Tibial nerve (tissue), 4 donors: ENCODE data around the gene PIK3C3. TPM values are rescaled to one million over a fixed set of nuclear protein-coding genes. Genes with fewer than 3 reads are reported as not detected.

ENCODE experiments used
- DNase-seq, 2 donors: peaks; one replicate each; pipeline ENCODE4 v3.0.0-alpha.2; 2019; ENCODE audit warnings: low spot score in 2 of 2
- H3K27ac ChIP-seq, 4 donors: fragments of 200-600 bp; sonication (generic) in 3 of 4; one replicate each; pipeline ENCODE4 v1.5.1; 2017 to 2019; ENCODE audit warnings: mild to moderate bottlenecking in 1 of 4
- H3K27me3 ChIP-seq, 2 donors: fragments of 200-600 bp; sonication (generic) in 1 of 2; one replicate each; pipeline versions ENCODE4 v1.5.1 to v1.6.0; 2017 to 2019
- H3K36me3 ChIP-seq, 3 donors: fragments of 200-600 bp; sonication (generic); one replicate each; pipeline ENCODE4 v1.5.1; 2018 to 2019
- H3K4me1 ChIP-seq, 4 donors: fragments of 200-600 bp; sonication (generic) in 3 of 4; one replicate each; pipeline ENCODE4 v1.5.1; 2017 to 2019
- H3K4me3 ChIP-seq, 4 donors: fragments of 200-600 bp; sonication (generic) in 3 of 4; one replicate each; pipeline ENCODE4 v1.5.1; 2017 to 2019; ENCODE audit warnings: mild to moderate bottlenecking in 1 of 4, moderate library complexity in 1 of 4
- H3K9me3 ChIP-seq, 4 donors: fragments of 200-600 bp; sonication (generic) in 3 of 4; one replicate each; pipeline ENCODE4 v1.5.1; 2017 to 2019
- EP300 ChIP-seq, 2 donors: sonication (generic); formaldehyde crosslinking; IDR thresholded peaks; one replicate each; pipeline ENCODE4 v1.6.1; 2017; ENCODE audit warnings: antibody characterized with exemption in 2 of 2, mild to moderate bottlenecking in 1 of 2
- POLR2A ChIP-seq, 2 donors: fragments of 450-650 bp; IDR thresholded peaks; one replicate each; pipeline ENCODE4 v1.6.1; 2017; ENCODE audit warnings: antibody characterized with exemption in 2 of 2, mild to moderate bottlenecking in 2 of 2, moderate library complexity in 2 of 2
- WGBS, 2 donors: methylation state at CpG; one replicate each; pipeline ENCODE4 v1.1.5; 2018; 5-methylcytosine and 5-hydroxymethylcytosine counted together
- total RNA-seq, 4 donors: library from RNA; depleted of rRNA; stranded (reverse); fragments of >200 nt; gene quantifications; one replicate each; pipeline ENCODE4 v1.1.0, GENCODE V29; 2016
- TF ChIP-seq, protein P1 (sequence below), 5 experiments: fragments of 200-600 bp in 3 of 5; fragments of 450-650 bp in 2 of 5; sonication (generic) in 3 of 5; IDR thresholded peaks; one replicate each; pipeline ENCODE4 v1.5.1; 2016 to 2019; ENCODE audit warnings: antibody characterized with exemption in 5 of 5, mild to moderate bottlenecking in 3 of 5, moderate library complexity in 2 of 5

PIK3C3 gene
- total RNA-seq, 4 donors from 2014 or later, result 46.7 to 87.7 (median 52.5) TPM

GRCh38 chr18:42126586-42126985, 171.6 kb downstream of the PIK3C3 start:
- no peaks in the 10 kb centered on the region for H3K27me3 ChIP-seq
- H3K9me3 ChIP-seq, result peaks cover 0 to 3% (median 0%) of the 10 kb centered on the region in 4 donors
- no peaks in the 10 kb centered on the region for H3K4me1 ChIP-seq
- H3K36me3 ChIP-seq, result no peaks in the 10 kb centered on the region
- DNase-seq, result no peak
- WGBS, 2 donors, result 96 to 97% methylated on average over 1 of the region's 1 CpG
- TF ChIP-seq, protein P1, sequence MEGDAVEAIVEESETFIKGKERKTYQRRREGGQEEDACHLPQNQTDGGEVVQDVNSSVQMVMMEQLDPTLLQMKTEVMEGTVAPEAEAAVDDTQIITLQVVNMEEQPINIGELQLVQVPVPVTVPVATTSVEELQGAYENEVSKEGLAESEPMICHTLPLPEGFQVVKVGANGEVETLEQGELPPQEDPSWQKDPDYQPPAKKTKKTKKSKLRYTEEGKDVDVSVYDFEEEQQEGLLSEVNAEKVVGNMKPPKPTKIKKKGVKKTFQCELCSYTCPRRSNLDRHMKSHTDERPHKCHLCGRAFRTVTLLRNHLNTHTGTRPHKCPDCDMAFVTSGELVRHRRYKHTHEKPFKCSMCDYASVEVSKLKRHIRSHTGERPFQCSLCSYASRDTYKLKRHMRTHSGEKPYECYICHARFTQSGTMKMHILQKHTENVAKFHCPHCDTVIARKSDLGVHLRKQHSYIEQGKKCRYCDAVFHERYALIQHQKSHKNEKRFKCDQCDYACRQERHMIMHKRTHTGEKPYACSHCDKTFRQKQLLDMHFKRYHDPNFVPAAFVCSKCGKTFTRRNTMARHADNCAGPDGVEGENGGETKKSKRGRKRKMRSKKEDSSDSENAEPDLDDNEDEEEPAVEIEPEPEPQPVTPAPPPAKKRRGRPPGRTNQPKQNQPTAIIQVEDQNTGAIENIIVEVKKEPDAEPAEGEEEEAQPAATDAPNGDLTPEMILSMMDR (IDR thresholded peaks at IDR 0.05), result no peak
- TF ChIP-seq POLR2A (IDR thresholded peaks at IDR 0.05), result no peak
- no peak for TF ChIP-seq EP300 (IDR thresholded peaks at IDR 0.05)
- H3K27ac ChIP-seq, result no peak overlapping the region
- H3K4me3 ChIP-seq, result no peak overlapping the region

DNA sequence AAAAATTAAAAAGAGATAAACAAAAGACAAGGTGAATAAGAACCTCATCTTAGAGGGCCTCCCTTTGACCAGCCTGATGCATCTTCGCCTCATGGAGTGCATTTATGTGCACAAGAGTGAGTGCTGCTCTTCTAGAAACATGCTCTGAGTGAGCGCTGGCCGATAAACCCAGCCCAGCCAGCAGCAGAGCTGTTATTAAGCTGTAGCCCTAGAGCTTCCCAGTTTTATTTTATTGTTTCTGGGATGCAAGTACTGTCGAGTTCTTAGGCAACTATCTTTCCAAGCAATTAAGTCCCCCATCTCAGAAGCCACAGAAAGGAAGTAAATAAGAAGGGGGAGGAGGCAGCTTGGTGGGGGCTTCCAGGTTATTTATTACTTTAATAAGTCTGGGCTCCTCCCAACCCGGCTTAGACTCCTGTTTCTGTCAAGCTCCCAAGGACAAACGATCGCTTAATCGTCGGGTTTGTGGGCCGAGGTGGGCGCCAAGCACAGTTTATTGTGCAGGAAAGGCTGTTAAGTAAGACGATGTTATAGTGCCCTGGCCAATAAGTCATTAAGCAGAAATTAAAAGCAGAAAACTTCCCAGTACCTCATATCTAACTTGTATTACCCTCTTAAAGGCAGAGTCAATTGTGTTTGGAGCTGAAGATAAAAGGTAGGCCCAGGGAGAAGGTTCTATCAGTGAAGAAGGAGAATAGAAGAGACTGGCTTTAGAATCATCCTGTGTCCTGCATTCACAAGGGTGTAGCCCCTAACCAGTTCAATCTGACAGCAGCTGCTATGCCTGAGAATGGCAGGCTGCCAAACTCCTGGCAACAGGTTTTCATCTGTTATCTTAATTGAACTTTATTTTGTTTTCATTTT, 176.3 kb downstream of the PIK3C3 start:
- Histone ChIP-seq H3K9me3 (no peaks in the 10 kb centered on the region), H3K27me3 (no peaks in the 10 kb centered on the region), H3K4me1 (no peaks in the 10 kb centered on the region), H3K4me3 (no peak overlapping the region), H3K36me3 (no peaks in the 10 kb centered on the region), H3K27ac (no peak overlapping the region)
- DNase-seq, result no peak
- TF ChIP-seq, protein P1 (IDR thresholded peaks at IDR 0.05), result no peak
- TF ChIP-seq EP300 (IDR thresholded peaks at IDR 0.05) (no peak), POLR2A (IDR thresholded peaks at IDR 0.05) (no peak)
- 33 to 34% methylated on average over 12 of the region's 12 CpGs for WGBS, 2 donors

DNA sequence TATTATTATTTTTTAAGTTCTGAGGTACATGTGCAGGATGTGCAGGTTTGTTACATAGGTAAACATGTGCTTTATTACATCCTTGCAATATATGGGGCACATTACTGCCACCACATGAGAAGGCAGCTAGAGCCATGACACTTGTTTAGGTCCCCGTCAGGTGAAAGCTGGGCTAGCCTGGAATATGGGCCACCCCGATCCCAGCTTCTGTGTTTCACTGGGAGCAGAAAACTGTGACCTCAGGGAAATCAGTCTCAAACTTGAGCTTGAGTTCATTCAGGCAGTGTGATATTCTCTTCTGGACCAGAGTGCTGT, 176.9 kb downstream of the PIK3C3 start:
- Histone ChIP-seq H3K9me3 (no peaks in the 10 kb centered on the region), H3K4me1 (no peaks in the 10 kb centered on the region), H3K27me3 (no peaks in the 10 kb centered on the region), H3K27ac (no peak overlapping the region), H3K4me3 (no peak overlapping the region), H3K36me3 (no peaks in the 10 kb centered on the region)
- TF ChIP-seq POLR2A (IDR thresholded peaks at IDR 0.05) (no peak), EP300 (IDR thresholded peaks at IDR 0.05) (no peak)
- TF ChIP-seq, protein P1 (IDR thresholded peaks at IDR 0.05), result no peak
- WGBS, 2 donors, result 78 to 82% methylated on average over 2 of the region's 2 CpGs
- no peak for DNase-seq
